ENCODE data around the gene PLAU. TPM values are rescaled to one million over a fixed set of nuclear protein-coding genes. Genes with fewer than 3 reads are reported as not detected.

Gene PLAU
- total and polyA plus RNA-seq, 2 of the 13 experiments (the other 11 are each of a cell fraction or from before 2014, with no cell fraction given) = 0.45 to 11.2 TPM

DNA sequence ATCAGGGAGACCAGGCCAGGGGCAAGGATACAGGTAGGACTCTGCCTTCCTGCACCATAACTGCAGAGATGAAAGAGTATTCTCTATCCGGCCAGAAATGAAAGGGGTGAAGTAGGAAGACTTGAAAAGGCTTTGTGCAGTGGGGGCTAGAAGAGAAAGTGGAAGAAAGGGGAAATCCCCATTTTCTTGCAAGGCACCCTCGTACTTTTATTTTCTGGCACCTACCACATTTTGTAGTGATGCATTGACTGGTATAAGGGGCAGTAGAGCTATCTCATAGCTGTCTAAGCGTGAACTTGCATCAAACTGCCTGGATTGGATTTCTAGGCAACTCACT is 35.8 kb upstream of the PLAU start:
- DNase-seq (ENCODE audit: low spot score) = no peak
- no TSS peak for BruUV-seq (replicated peaks)
- FAIRE-seq = no peak
- Histone ChIP-seq H3K9ac (ENCODE audit: insufficient read depth, low read depth, low read length) (peak overlapping the region; percentile 59), H3K79me2 (ENCODE audit: insufficient read depth, low read length) (peaks cover 16% of the 10 kb centered on the region), H3K9me3 (ENCODE audit: low read length) (no peaks in the 10 kb centered on the region), H3K27ac (ENCODE audit: extremely low read length, insufficient read depth, low read length) (no peak overlapping the region), H3K4me3 (replicated peaks in 1 of 3; ENCODE audit: insufficient read depth in 1 of 3, low read depth in 2 of 3, low read length in 3 of 3) (peak overlapping the region; percentile 51 to 80 (median 79)), H3K4me1 (ENCODE audit: insufficient read depth, low read length) (peaks cover 57% of the 10 kb centered on the region), H3K36me3 (replicated peaks in 1 of 2; ENCODE audit: control insufficient read depth in 1 of 2, insufficient read depth in 2 of 2, low read length in 2 of 2) (peaks cover 0 to 10% of the 10 kb centered on the region in 2 experiments; a peak in 1 of 5 replicates), H3K4me2 (ENCODE audit: low read depth, low read length) (peak overlapping the region; percentile 91), H4K20me1 (ENCODE audit: insufficient read depth, low read length) (peaks cover 13% of the 10 kb centered on the region; the same call in 1 of the 2 replicates), H3K27me3 (ENCODE audit: control insufficient read depth in 1 of 2, insufficient read depth in 2 of 2, low read length in 2 of 2) (no peaks in the 10 kb centered on the region; a peak in 2 of 5 replicates), H2AFZ (ENCODE audit: low read length) (peak overlapping the region; percentile 34)
- POLR2A ChIA-PET = interaction anchor here (2.0 to 3.2 kb wide), 2 partner anchors 11 to 35 kb away, joined by 7 to 23 read pairs; no protein-coding TSS in a partner anchor
- CTCF ChIA-PET (ENCODE audit: low intra/inter-chr PET ratio, low total read pairs) = no interaction called here
- WGBS (ENCODE audit: low lambda C conversion rate) = 46% methylated on average over 3 of the region's 3 CpGs
- in situ Hi-C loops (cut with HindIII; ENCODE audit: extremely low pct_ligation_motif_present, low pct_unique_long_range_greater_than_20kb) = no loop called here
- TF ChIP-seq MEIS1 (CRISPR knock-in tag; IDR thresholded peaks at IDR 0.05; ENCODE audit: borderline replicate concordance) (peak; percentile 17; the same call in 1 of the 2 replicates), ZNF670 (CRISPR knock-in tag; IDR thresholded peaks at IDR 0.05; ENCODE audit: borderline replicate concordance) (no peak), HOXA3 (CRISPR knock-in tag; IDR thresholded peaks at IDR 0.05) (no peak), ZNF883 (CRISPR knock-in tag; IDR thresholded peaks at IDR 0.05; ENCODE audit: not compliant biosample characterization) (peak; percentile 14), KLF11 (CRISPR knock-in tag; IDR thresholded peaks at IDR 0.05) (no peak), ZNF350 (CRISPR knock-in tag; IDR thresholded peaks at IDR 0.05; ENCODE audit: borderline replicate concordance, low read depth) (0 out of 2 replicates have a peak, but pooled peaks have one; percentile 35), ZNF441 (CRISPR knock-in tag; IDR thresholded peaks at IDR 0.05; ENCODE audit: borderline replicate concordance) (peak; percentile 4; the same call in 1 of the 2 replicates), MIXL1 (CRISPR knock-in tag; IDR thresholded peaks at IDR 0.05) (0 out of 2 replicates have a peak, but pooled peaks have one; percentile 1), ZNF878 (CRISPR knock-in tag; IDR thresholded peaks at IDR 0.05) (peak; percentile 19; the same call in 1 of the 2 replicates), GATAD2A (CRISPR knock-in tag; IDR thresholded peaks at IDR 0.05) (0 out of 2 replicates have a peak, but pooled peaks have one; percentile 5), ZNF607 (CRISPR knock-in tag; IDR thresholded peaks at IDR 0.05; ENCODE audit: borderline replicate concordance) (no peak), ZSCAN21 (CRISPR knock-in tag; IDR thresholded peaks at IDR 0.05; ENCODE audit: borderline replicate concordance) (0 out of 2 replicates have a peak, but pooled peaks have one; percentile 4)
- TF ChIP-seq, protein P1, sequence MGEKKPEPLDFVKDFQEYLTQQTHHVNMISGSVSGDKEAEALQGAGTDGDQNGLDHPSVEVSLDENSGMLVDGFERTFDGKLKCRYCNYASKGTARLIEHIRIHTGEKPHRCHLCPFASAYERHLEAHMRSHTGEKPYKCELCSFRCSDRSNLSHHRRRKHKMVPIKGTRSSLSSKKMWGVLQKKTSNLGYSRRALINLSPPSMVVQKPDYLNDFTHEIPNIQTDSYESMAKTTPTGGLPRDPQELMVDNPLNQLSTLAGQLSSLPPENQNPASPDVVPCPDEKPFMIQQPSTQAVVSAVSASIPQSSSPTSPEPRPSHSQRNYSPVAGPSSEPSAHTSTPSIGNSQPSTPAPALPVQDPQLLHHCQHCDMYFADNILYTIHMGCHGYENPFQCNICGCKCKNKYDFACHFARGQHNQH (CRISPR knock-in tag; IDR thresholded peaks at IDR 0.05) = peak; percentile 6; the same call in 1 of the 2 replicates
- TF ChIP-seq, protein P2, sequence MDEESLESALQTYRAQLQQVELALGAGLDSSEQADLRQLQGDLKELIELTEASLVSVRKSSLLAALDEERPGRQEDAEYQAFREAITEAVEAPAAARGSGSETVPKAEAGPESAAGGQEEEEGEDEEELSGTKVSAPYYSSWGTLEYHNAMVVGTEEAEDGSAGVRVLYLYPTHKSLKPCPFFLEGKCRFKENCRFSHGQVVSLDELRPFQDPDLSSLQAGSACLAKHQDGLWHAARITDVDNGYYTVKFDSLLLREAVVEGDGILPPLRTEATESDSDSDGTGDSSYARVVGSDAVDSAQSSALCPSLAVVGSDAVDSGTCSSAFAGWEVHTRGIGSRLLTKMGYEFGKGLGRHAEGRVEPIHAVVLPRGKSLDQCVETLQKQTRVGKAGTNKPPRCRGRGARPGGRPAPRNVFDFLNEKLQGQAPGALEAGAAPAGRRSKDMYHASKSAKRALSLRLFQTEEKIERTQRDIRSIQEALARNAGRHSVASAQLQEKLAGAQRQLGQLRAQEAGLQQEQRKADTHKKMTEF (CRISPR knock-in tag; IDR thresholded peaks at IDR 0.05) = peak; percentile 4; the same call in 1 of the 2 replicates
- TF ChIP-seq, protein P3, sequence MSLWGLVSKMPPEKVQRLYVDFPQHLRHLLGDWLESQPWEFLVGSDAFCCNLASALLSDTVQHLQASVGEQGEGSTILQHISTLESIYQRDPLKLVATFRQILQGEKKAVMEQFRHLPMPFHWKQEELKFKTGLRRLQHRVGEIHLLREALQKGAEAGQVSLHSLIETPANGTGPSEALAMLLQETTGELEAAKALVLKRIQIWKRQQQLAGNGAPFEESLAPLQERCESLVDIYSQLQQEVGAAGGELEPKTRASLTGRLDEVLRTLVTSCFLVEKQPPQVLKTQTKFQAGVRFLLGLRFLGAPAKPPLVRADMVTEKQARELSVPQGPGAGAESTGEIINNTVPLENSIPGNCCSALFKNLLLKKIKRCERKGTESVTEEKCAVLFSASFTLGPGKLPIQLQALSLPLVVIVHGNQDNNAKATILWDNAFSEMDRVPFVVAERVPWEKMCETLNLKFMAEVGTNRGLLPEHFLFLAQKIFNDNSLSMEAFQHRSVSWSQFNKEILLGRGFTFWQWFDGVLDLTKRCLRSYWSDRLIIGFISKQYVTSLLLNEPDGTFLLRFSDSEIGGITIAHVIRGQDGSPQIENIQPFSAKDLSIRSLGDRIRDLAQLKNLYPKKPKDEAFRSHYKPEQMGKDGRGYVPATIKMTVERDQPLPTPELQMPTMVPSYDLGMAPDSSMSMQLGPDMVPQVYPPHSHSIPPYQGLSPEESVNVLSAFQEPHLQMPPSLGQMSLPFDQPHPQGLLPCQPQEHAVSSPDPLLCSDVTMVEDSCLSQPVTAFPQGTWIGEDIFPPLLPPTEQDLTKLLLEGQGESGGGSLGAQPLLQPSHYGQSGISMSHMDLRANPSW (CRISPR knock-in tag; IDR thresholded peaks at IDR 0.05; ENCODE audit: borderline replicate concordance) = 0 out of 2 replicates have a peak, but pooled peaks have one; percentile 39
- TF ChIP-seq, protein P4, sequence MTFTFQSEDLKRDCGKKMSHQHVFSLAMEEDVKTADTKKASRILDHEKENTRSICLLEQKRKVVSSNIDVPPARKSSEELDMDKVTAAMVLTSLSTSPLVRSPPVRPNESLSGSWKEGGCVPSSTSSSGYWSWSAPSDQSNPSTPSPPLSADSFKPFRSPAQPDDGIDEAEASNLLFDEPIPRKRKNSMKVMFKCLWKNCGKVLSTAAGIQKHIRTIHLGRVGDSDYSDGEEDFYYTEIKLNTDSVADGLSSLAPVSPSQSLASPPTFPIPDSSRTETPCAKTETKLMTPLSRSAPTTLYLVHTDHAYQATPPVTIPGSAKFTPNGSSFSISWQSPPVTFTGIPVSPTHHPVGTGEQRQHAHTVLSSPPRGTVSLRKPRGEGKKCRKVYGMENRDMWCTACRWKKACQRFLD (CRISPR knock-in tag; IDR thresholded peaks at IDR 0.05; ENCODE audit: borderline replicate concordance) = 0 out of 2 replicates have a peak, but pooled peaks have one; percentile 27
- ATAC-seq = no peak
- intact Hi-C loops (cut with micrococcal nuclease; ENCODE audit: unreplicated experiment) = loop anchor here (5.0 kb wide), 1 partner anchor 103 kb away; a partner anchor contains a TSS
